GM19025 (cell line): ENCODE data around the gene ZCCHC3.
A peak's percentile ranks its signal among the peaks of the same experiment; 100 is the strongest.
"Not testable (repeated sequence)": the region's sequence is repeated elsewhere in the genome, so short reads cannot be mapped to it uniquely, and the experiment has no call there.

ENCODE experiments used
- ATAC-seq: cut with Tn5 transposase; IDR thresholded peaks from one replicate; pipeline ENCODE4 v1.9.1; 2021; ENCODE audit warnings: mild to moderate bottlenecking, low read depth, moderate library complexity; ENCODE audit not compliant: unreplicated experiment

ZCCHC3 gene

GRCh38 chr20:297098-297924 is at the start of gene ZCCHC3:
ZCCHC3 (plus strand) TSS chr20:297570; CDS start chr20:297587, 17 bp downstream.
- peak; percentile 76 for ATAC-seq

GRCh38 chr20:251354-251753 is 46.0 kb upstream of the ZCCHC3 start:
- ATAC-seq: no peak

GRCh38 chr20:252801-253200 is 44.6 kb upstream of the ZCCHC3 start:
- ATAC-seq: no peak

GRCh38 chr20:253447-253846 is 43.9 kb upstream of the ZCCHC3 start:
- not testable (repeated sequence) for ATAC-seq

GRCh38 chr20:257419-257818 is 40.0 kb upstream of the ZCCHC3 start, which contains the start of gene DEFB132:
DEFB132 (plus strand) TSS chr20:257724; CDS start chr20:257779, 55 bp downstream.
- no peak for ATAC-seq

GRCh38 chr20:258269-258858 is 39.0 kb upstream of the ZCCHC3 start:
- no peak for ATAC-seq

GRCh38 chr20:258963-259362 is 38.4 kb upstream of the ZCCHC3 start:
- no peak for ATAC-seq

GRCh38 chr20:259981-260380 is 37.4 kb upstream of the ZCCHC3 start:
- ATAC-seq: no peak

GRCh38 chr20:263701-264100 is 33.7 kb upstream of the ZCCHC3 start:
- no peak for ATAC-seq

GRCh38 chr20:266596-267562 is 30.5 kb upstream of the ZCCHC3 start:
- ATAC-seq: no peak

GRCh38 chr20:270517-270916 is 26.9 kb upstream of the ZCCHC3 start:
- no peak for ATAC-seq

GRCh38 chr20:271069-271468 is 26.3 kb upstream of the ZCCHC3 start:
- ATAC-seq: no peak

GRCh38 chr20:271528-271927 is 25.8 kb upstream of the ZCCHC3 start:
- ATAC-seq: no peak

GRCh38 chr20:272718-273117 is 24.7 kb upstream of the ZCCHC3 start:
- no peak for ATAC-seq

- ATAC-seq: no peak
These were observed 23.5 kb upstream of the ZCCHC3 start for GRCh38 chr20:273884-274283.

GRCh38 chr20:275791-276190 is 21.6 kb upstream of the ZCCHC3 start:
- no peak for ATAC-seq

- no peak for ATAC-seq
These were observed 20.5 kb upstream of the ZCCHC3 start for GRCh38 chr20:276620-277495.

- ATAC-seq: no peak
These were observed 19.9 kb upstream of the ZCCHC3 start for GRCh38 chr20:277496-277781.

GRCh38 chr20:278181-278580 is 19.2 kb upstream of the ZCCHC3 start:
- no peak for ATAC-seq
